Neutrophil (primary cell): ENCODE results near the gene LTBP1.
"Not testable (repeated sequence)": the region's sequence is repeated elsewhere in the genome, so short reads cannot be mapped to it uniquely, and the experiment has no call there.

Experiments used
- H3K27ac ChIP-seq: fragments of 200-600 bp; sonication (generic); 2 replicates; pipeline ENCODE4 v1.5.1; 2016; ENCODE audit warnings: mild to moderate bottlenecking, moderate library complexity
- H3K27me3 ChIP-seq: fragments of 200-600 bp; sonication (generic); 2 replicates; pipeline ENCODE4 v1.6.0; 2016; ENCODE audit warnings: mild to moderate bottlenecking
- H3K36me3 ChIP-seq: fragments of 200-600 bp; sonication (generic); 2 replicates; pipeline ENCODE4 v1.5.1; 2017
- H3K4me1 ChIP-seq, 2 experiments: fragments of 200-600 bp in 1 of 2; sonication (generic) in 1 of 2; 1 replicate in 1 of 2; 2 replicates in 1 of 2; pipeline versions ENCODE4 v1.5.1 to v1.6.1; 2013 to 2016; ENCODE audit warnings: low read depth in 1 of 2, low read length in 1 of 2, mild to moderate bottlenecking in 1 of 2, moderate library complexity in 1 of 2; ENCODE audit not compliant: control insufficient read depth in 1 of 2, insufficient read depth in 1 of 2
- H3K4me3 ChIP-seq, 2 experiments: fragments of 200-600 bp in 1 of 2; sonication (generic) in 1 of 2; 1 replicate in 1 of 2; 2 replicates in 1 of 2; pipeline ENCODE4 v1.5.1; 2013 to 2016; ENCODE audit warnings: low read depth in 1 of 2, low read length in 1 of 2, mild to moderate bottlenecking in 1 of 2, moderate library complexity in 1 of 2
- H3K9me3 ChIP-seq: fragments of 200-600 bp; sonication (generic); 2 replicates; pipeline ENCODE4 v1.5.1; 2016
- TF ChIP-seq, protein P1 (sequence below): fragments of 200-600 bp; sonication (generic); IDR thresholded peaks from 2 replicates; pipeline ENCODE4 v1.5.1; 2016; ENCODE audit warnings: antibody characterized with exemption

LTBP1 gene

DNA sequence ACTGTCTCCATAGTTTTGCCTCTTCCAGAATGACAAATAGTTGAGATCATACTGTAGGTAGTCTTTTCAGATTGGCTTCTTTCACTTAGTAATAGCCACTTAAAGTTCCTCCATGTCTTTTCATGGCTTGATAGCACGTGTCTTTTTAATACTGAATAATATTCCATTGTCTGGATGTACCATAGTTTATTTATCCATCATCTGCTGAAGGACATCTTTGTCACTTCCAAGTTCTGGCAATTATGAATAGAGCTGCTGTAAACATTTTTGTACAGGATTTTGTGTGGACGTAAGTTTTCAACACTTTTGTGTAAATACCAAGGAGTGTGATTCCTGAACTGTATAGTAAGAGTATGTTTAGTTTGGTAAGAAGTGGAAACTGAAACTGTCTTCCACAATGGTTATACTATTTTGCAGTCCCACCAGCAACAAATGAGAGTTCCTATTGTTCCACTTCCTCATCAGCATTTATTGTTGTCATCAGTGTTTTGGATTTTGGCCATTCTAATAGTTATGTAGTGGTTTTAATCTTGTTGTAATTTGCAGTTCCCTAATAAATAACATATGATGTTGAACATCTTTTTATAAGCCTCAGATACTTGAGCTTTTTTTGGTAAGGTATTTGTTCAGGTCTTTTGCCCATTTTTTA is 18.9 kb downstream of the LTBP1 start:
- Histone ChIP-seq H3K27ac (no peak overlapping the region), H3K36me3 (no peaks in the 10 kb centered on the region), H3K4me3 (no peak overlapping the region), H3K9me3 (no peaks in the 10 kb centered on the region), H3K4me1 (no peaks in the 10 kb centered on the region), H3K27me3 (no peaks in the 10 kb centered on the region)
- TF ChIP-seq, protein P1, sequence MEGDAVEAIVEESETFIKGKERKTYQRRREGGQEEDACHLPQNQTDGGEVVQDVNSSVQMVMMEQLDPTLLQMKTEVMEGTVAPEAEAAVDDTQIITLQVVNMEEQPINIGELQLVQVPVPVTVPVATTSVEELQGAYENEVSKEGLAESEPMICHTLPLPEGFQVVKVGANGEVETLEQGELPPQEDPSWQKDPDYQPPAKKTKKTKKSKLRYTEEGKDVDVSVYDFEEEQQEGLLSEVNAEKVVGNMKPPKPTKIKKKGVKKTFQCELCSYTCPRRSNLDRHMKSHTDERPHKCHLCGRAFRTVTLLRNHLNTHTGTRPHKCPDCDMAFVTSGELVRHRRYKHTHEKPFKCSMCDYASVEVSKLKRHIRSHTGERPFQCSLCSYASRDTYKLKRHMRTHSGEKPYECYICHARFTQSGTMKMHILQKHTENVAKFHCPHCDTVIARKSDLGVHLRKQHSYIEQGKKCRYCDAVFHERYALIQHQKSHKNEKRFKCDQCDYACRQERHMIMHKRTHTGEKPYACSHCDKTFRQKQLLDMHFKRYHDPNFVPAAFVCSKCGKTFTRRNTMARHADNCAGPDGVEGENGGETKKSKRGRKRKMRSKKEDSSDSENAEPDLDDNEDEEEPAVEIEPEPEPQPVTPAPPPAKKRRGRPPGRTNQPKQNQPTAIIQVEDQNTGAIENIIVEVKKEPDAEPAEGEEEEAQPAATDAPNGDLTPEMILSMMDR, result no peak

DNA sequence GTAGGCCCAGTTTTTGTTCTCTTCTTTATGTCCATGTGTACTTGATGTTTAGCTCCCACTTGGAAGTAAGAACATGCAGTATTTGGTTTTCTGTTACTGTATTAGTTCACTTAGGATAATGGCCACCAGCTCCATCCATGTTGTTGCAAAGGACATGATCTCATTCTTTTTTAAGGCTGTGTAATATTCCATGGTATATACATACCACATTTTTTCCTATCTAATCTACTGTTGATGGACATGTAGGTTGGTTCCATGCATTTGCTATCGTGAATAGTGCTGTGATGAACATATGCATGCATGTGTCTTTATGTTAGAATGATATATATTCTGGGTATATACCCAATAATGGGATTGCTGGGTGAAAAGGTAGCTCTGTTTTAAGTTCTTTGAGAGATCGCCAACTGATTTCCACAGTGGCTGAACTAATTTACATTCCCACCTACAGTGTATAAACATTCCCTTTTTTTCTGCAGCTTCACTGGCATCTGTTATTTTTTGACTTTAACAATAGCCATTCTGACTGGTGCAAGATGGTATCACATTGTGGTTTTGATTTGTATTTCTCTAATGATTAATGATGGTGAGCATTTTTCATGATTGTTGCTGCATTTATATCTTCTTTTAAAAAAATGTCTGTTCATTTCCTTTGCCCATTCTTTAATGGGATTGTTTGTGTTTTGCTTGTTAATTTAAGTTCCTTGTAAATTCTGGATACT is 22.9 kb downstream of the LTBP1 start:
- H3K27ac ChIP-seq, result no peak overlapping the region

DNA sequence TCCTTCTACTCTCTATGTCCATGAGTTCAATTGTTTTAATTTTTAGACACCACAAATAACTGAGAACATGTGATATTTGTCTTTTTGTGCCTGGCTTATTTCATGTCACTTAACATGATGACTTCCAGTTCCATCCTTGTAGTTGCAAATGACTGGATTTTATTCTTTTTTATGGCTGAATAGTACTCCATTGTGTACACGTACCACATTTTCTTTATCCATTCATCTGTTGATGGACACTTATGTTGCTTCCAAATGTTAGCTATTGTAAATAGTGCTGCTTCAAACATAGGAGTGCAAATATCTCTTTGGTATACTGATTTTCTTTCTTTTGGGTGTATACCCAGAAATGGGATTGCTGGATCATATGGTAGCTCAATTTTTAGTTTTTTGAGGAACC is 27.0 kb downstream of the LTBP1 start:
- H3K27ac ChIP-seq, H3K36me3 ChIP-seq, H3K9me3 ChIP-seq, H3K27me3 ChIP-seq, H3K4me3 ChIP-seq, H3K4me1 ChIP-seq: not testable (repeated sequence)

More for the DNA sequence above, 22.9 kb downstream of the LTBP1 start:
- H3K4me1 ChIP-seq, result no peaks in the 10 kb centered on the region
- TF ChIP-seq, protein P1, result no peak
- H3K27me3 ChIP-seq, result no peaks in the 10 kb centered on the region
- no peak overlapping the region for H3K4me3 ChIP-seq
- no peaks in the 10 kb centered on the region for H3K36me3 ChIP-seq
- H3K9me3 ChIP-seq, result no peaks in the 10 kb centered on the region

DNA sequence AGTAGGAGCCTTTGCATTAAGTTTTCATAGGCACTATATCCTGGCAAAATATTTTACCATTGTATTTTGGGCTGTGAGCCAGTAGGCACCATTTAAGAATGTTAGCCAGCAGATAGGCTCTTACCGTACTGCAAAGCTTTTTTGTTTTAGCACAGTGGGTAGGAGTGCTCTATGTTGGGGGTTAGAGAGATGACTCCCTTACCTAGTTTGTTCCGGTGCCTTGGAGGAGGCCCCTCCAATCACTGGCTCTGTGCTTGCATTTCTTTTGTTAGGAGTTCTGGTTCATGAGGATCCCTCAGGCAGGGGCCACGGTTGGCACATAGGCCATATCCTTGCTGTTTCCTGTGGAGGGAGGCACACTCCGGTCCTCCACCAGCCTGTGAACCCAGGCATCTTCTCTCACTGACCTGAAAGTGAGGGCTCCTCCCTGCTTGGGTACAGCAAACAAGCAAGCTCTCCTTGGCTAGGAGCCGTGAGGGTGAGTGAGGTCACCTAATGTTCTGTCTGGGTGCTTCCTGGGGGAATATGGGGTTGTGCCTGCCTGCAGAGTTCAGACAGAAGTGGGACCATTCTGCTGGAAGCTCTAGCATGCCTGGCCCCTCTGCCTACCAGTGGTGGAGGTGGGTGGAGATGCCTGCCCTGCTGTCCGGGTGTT is 29.8 kb downstream of the LTBP1 start:
- no peak overlapping the region for H3K4me3 ChIP-seq
- TF ChIP-seq, protein P1, result no peak
- H3K36me3 ChIP-seq, result no peaks in the 10 kb centered on the region
- no peaks in the 10 kb centered on the region for H3K9me3 ChIP-seq
- no peak overlapping the region for H3K27ac ChIP-seq
- H3K4me1 ChIP-seq, result no peaks in the 10 kb centered on the region
- H3K27me3 ChIP-seq, result no peaks in the 10 kb centered on the region

DNA sequence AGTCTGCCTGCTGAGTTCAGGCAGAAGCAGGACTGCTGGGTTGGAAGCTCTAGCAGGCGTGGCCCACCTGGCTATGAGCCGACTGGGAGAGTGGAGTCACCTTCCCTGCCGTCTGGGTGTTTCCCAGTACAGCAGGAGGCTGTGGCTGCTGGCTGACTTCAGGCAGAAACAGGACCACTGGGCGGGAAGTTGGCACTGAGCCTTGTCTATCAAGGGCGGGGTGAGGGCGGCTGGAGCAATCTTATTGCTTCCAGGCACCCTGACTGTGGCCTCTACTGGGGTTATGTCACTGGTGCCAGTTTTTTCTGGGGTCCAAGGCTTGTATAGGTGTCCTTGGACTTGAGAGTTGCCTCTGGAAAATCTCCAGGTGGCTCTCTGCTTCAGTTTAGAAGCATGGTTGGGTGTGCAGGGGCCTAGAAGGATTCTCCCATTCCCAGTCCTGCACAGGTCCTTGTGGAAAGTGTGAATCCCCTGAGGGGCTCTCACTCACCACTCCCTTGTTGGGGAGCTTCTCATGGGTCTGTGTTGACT is 30.5 kb downstream of the LTBP1 start:
- H3K27me3 ChIP-seq, result no peaks in the 10 kb centered on the region
- no peak overlapping the region for H3K4me3 ChIP-seq
- H3K9me3 ChIP-seq, result no peaks in the 10 kb centered on the region
- H3K36me3 ChIP-seq, result no peaks in the 10 kb centered on the region
- no peaks in the 10 kb centered on the region for H3K4me1 ChIP-seq
- no peak overlapping the region for H3K27ac ChIP-seq
- TF ChIP-seq, protein P1, result no peak

DNA sequence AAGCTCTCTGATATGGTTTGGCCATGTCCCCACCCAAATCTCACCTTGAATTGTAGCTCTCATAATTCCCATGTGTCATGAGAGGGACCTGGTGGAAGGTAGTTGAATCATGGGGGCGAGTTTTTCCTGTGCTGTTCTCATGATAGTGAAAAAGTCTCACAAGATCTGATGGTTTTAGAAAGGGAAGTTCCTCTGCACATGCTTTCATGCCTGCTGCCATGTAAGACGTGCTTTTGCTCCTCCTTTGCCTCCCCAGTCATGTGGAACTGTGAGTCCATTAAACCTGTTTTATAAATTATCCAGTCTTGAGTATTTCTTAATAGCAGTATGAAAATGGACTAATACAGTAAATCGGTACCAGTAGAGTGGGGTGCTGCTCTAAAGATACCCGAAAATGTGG is 34.9 kb downstream of the LTBP1 start:
- no peak overlapping the region for H3K4me3 ChIP-seq
- TF ChIP-seq, protein P1, result no peak
- H3K9me3 ChIP-seq, result no peaks in the 10 kb centered on the region
- no peaks in the 10 kb centered on the region for H3K36me3 ChIP-seq
- no peaks in the 10 kb centered on the region for H3K4me1 ChIP-seq
- H3K27ac ChIP-seq, result no peak overlapping the region
- H3K27me3 ChIP-seq, result no peaks in the 10 kb centered on the region

DNA sequence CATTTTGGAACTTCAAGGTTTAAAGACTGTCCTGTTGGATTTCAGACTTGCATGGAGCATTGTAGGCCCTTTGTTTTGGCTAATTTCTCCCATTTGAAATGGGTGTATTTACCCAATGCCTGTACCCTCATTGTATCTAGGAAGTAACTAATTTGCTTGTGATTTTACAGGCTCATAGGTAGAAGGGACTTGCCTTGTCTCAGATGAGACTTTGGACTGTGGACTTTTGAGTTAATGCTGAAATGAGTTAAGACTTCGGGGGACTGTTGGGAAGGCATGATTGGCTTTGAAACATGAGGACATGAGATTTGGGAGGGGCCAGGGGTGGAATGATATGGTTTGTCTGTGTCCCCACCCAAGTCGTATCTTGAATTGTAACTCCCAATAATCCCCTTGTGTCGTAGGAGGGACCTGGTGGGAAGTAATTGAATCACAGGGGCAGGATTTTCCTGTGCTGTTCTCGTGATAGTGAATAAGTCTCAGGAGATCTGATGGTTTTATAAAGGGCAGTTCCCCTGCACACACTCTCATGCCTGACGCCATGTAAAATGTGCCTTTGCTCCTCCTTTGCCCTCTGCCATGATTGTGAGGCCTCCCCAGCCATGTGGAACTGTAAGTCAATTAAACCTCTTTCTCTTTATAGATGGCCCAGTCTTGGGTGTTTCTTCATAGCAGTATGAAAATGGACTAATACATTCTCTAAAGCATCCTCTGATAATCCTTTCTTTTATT is 36.6 kb downstream of the LTBP1 start:
- H3K27ac ChIP-seq, H3K4me1 ChIP-seq, H3K4me3 ChIP-seq, H3K9me3 ChIP-seq, H3K36me3 ChIP-seq, H3K27me3 ChIP-seq: not testable (repeated sequence)
